GM19023 (cell line): ENCODE measurements around the gene RGS7.
A peak's percentile ranks its signal among the peaks of the same experiment; 100 is the strongest.
"Not testable (repeated sequence)": the region's sequence is repeated elsewhere in the genome, so short reads cannot be mapped to it uniquely, and the experiment has no call there.

Experiments used
- ATAC-seq: cut with Tn5 transposase; IDR thresholded peaks from one replicate; pipeline ENCODE4 v1.9.1; 2021; ENCODE audit warnings: mild to moderate bottlenecking, moderate library complexity; ENCODE audit not compliant: unreplicated experiment

Gene RGS7

DNA sequence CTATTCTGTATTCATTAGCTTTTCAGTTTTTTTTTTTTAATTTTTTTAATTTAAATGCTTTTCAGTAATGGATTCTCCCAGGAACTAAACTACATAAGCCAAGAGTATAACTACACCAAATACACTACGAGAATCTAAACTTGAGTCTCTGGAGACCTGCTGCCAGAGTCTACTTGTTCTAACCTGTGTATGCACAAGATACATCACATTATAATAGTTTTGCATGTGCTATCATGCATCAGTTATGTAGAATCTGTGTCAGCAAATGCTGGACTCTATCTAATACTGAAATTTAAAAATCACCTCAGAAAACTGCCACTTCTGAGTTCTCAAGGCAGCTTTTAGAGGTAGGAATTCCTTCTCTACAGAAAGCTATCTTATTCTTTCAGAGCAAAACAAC lies 598.7 kb downstream of the RGS7 start:
- ATAC-seq: no peak

DNA sequence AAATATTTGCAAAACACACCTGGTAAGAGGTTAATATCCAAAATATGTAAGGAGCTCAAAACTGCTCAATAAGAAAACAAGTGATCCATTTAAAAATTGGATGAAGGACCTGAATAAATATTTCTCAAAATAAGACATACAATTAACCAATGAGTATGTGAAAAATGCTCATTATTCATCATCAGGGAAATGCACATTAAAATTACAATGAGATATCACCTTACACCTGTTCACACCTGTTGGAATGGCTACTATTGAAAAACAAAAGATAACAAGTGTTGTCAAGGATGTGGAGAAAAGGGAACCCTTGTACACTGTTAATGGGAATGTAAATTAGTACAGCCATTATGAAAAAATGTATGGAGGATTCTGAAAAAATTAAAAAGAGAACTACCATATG lies 609.1 kb downstream of the RGS7 start:
- ATAC-seq: no peak

- ATAC-seq: no peak
These were observed 613.3 kb downstream of the RGS7 start for GRCh38 chr1:240743705-240744104.

- no peak for ATAC-seq
These were observed 617.3 kb downstream of the RGS7 start for GRCh38 chr1:240739754-240740153.

DNA sequence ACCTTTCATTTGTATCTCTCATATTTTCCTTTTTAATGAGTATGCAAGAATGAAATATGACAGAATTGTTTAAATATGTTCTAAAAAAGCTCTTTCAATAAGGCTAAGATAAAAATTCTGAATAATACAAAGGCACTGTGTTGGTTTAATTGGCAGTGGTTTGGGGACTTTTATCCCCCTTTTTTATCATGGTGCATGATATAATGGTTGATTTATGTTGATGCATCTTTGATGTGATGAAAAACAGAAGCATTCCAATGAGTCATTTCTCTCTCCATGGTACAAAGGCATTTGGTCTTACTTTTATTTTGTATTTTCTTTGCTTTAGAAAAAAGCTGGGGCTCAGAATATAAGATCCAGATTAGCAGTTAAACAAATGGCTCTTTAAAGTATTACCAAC lies 617.9 kb downstream of the RGS7 start:
- ATAC-seq: no peak

DNA sequence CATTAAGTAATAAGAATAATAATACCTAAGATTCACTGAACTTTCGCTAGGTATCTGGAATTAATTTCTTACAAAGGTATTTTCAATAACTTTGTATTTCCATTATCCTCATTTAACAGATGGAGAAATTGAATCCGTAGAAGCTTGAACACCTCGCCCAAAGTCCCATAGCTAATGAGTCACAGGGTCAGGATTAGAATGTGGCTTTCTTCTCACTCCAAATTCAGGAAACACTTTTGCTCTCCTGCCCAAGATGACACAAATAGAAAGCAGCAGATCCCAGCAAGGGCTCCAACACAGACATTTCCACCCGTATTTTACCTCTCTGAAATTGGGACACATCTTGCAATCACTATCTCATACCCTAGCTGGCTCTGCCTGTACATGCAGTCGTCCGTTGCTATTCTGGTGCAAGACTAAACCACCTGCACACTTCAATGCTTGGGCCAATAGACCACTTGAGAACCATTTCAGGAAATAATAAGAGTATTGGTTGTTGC lies 619.2 kb downstream of the RGS7 start:
- no peak for ATAC-seq

DNA sequence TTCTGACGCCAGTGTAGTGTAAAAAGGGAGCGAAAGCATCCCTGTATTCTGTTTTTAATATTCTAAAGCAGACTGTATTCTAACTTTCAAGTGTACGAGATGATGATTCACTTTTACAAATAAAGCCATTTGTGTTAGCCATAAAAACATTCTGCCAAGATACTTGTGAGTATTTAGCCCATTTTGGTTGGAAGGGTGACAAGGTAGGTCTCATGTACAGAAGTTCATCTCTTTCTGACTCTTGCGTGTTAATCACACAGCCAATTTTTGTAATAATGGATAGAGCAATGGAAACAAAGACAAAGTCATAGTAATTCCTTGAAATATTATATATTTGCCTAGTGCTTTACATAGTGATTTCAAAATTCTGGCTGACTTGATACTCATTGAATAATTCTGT lies 619.7 kb downstream of the RGS7 start:
- ATAC-seq: no peak

DNA sequence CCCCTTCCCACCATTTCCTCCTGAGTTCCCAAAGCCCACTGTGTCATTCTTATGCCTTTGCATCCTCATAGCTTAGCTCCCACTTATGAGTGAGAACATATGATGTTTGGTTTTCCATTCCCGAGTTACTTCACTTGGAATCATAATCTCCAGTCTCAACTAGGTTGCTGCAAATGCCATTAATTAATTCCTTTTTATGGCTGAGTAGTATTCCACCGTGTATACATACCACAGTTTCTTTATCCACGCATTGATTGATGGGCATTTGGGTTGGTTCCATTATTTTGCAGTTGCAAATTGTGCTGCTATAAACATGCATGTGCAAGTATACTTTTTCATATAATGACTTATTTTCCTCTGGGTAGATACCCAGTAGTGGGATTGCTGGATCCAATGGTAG lies 622.3 kb downstream of the RGS7 start:
- not testable (repeated sequence) for ATAC-seq

GRCh38 chr1:240734001-240734400 lies 623.0 kb downstream of the RGS7 start:
- ATAC-seq: no peak

- ATAC-seq: peak; percentile 82
These were observed 624.6 kb downstream of the RGS7 start for GRCh38 chr1:240732390-240732789.
